ENCODE data around the gene FLNB.
A peak's percentile ranks its signal among the peaks of the same experiment; 100 is the strongest.

FLNB gene

GRCh38 chr3:58035524-58036255, 27.5 kb downstream of the FLNB start:
- no peak for TF ChIP-seq CTCF (IDR thresholded peaks at IDR 0.05; ENCODE audit: low read depth, low read length)
- H3K4me3 ChIP-seq (ENCODE audit: low read depth, low read length): no peak overlapping the region
- DNase-seq (ENCODE audit: low read depth, low spot score): peak; percentile 40

GRCh38 chr3:58036293-58037032, 28.2 kb downstream of the FLNB start:
- no peak overlapping the region for H3K4me3 ChIP-seq (ENCODE audit: low read depth, low read length)
- TF ChIP-seq CTCF (IDR thresholded peaks at IDR 0.05; ENCODE audit: low read depth, low read length): no peak
- no peak for DNase-seq (ENCODE audit: low read depth, low spot score)
- in situ Hi-C loops (cut with HindIII; ENCODE audit: low sequenced_read_pairs): no loop called here

More at GRCh38 chr3:58035524-58036255, 27.5 kb downstream of the FLNB start:
- in situ Hi-C loops (cut with HindIII; ENCODE audit: low sequenced_read_pairs): no loop called here

- DNase-seq (ENCODE audit: low read depth, low spot score): no peak
- no peak for TF ChIP-seq CTCF (IDR thresholded peaks at IDR 0.05; ENCODE audit: low read depth, low read length)
- in situ Hi-C loops (cut with HindIII; ENCODE audit: low sequenced_read_pairs): no loop called here
- H3K4me3 ChIP-seq (ENCODE audit: low read depth, low read length): no peak overlapping the region
Observed at GRCh38 chr3:58037141-58037910, 29.1 kb downstream of the FLNB start.

- no peak overlapping the region for H3K4me3 ChIP-seq (ENCODE audit: low read depth, low read length)
- DNase-seq (ENCODE audit: low read depth, low spot score): no peak
- in situ Hi-C loops (cut with HindIII; ENCODE audit: low sequenced_read_pairs): no loop called here
- no peak for TF ChIP-seq CTCF (IDR thresholded peaks at IDR 0.05; ENCODE audit: low read depth, low read length)
Observed at GRCh38 chr3:58038675-58039292, 30.6 kb downstream of the FLNB start.

GRCh38 chr3:58039601-58040000, 31.4 kb downstream of the FLNB start:
- H3K4me3 ChIP-seq (ENCODE audit: low read depth, low read length): no peak overlapping the region
- TF ChIP-seq CTCF (IDR thresholded peaks at IDR 0.05; ENCODE audit: low read depth, low read length): no peak
- DNase-seq (ENCODE audit: low read depth, low spot score): no peak
- in situ Hi-C loops (cut with HindIII; ENCODE audit: low sequenced_read_pairs): no loop called here

- no peak for TF ChIP-seq CTCF (IDR thresholded peaks at IDR 0.05; ENCODE audit: low read depth, low read length)
- DNase-seq (ENCODE audit: low read depth, low spot score): peak; percentile 59
- in situ Hi-C loops (cut with HindIII; ENCODE audit: low sequenced_read_pairs): no loop called here
- H3K4me3 ChIP-seq (ENCODE audit: low read depth, low read length): no peak overlapping the region
Observed at GRCh38 chr3:58041182-58041825, 33.1 kb downstream of the FLNB start.

All from astrocyte of the spinal cord (primary cell).